K562 (cell line): ENCODE results near the gene IDH3G.

Source experiments
- NONO ChIP-seq, 2 experiments: fragments of 200-400 bp in 1 of 2; fragments of 450-650 bp in 1 of 2; formaldehyde crosslinking in 1 of 2; IDR thresholded peaks; 2 replicates each; pipeline ENCODE4 v1.6.1; 2017; ENCODE audit warnings: low read depth in 2 of 2, mild to moderate bottlenecking in 2 of 2, moderate library complexity in 2 of 2, low read length in 1 of 2
- ZNF12 ChIP-seq: sonication (generic); formaldehyde crosslinking; IDR thresholded peaks from 2 replicates; pipeline ENCODE4 v1.4.0; 2020; ENCODE audit warnings: mild to moderate bottlenecking, missing genetic modification reagents

DNA sequence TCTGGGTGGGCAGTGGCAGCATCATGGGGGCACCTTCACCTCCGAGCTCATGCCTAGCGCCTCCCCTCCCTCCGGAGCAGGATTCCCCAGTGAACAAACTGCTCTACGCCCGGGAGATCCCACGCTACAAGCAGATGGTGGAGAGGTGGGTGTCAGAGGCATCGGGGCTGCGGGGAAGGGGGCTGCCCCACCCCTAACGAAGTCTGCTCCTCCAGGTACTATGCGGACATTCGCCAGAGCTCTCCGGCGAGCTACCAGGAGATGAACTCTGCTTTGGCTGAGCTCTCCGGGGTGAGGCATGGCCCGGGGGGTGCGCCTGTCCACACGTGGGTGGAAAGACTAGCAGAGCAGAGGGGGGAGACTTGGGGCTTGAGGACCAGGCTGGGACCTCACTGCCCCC lies 16.0 kb downstream of the IDH3G start:
- TF ChIP-seq ZNF12 (CRISPR knock-in tag) (no peak), NONO (IDR thresholded peaks at IDR 0.05; ENCODE audit: low read depth in 2 of 2, low read length in 1 of 2) (no peak)
